Vagina (tissue), 2 donors: ENCODE data around the gene XKR7. TPM values are rescaled to one million over a fixed set of nuclear protein-coding genes. Genes with fewer than 3 reads are reported as not detected.

Source experiments
- DNase-seq, 2 donors: peaks; one replicate each; pipeline ENCODE4 v3.0.0-alpha.2; 2017; ENCODE audit errors: extremely low spot score in 2 of 2
- H3K27ac ChIP-seq: fragments of 200-600 bp; sonication (generic); one replicate; pipeline ENCODE4 v1.5.1; 2019
- H3K27me3 ChIP-seq: fragments of 200-600 bp; sonication (generic); one replicate; pipeline ENCODE4 v1.5.1; 2019
- H3K36me3 ChIP-seq, 2 donors: fragments of 200-600 bp; sonication (generic); one replicate each; pipeline ENCODE4 v1.5.1; 2017 to 2019
- H3K4me1 ChIP-seq: fragments of 200-600 bp; sonication (generic); one replicate; pipeline ENCODE4 v1.5.1; 2019
- H3K4me3 ChIP-seq, 2 donors: fragments of 200-600 bp; sonication (generic); 1 replicate in 1 of 2; 2 replicates in 1 of 2; pipeline ENCODE4 v1.5.1; 2016 to 2019
- H3K9me3 ChIP-seq: fragments of 200-600 bp; sonication (generic); one replicate; pipeline ENCODE4 v1.5.1; 2019
- CTCF ChIP-seq, 3 experiments: fragments of 450-650 bp in 2 of 3; fragments of 200-600 bp in 1 of 3; sonication (generic) in 1 of 3; IDR thresholded peaks; one replicate each; pipeline ENCODE4 v1.5.1; 2017 to 2019; ENCODE audit warnings: antibody characterized with exemption in 3 of 3, mild to moderate bottlenecking in 2 of 3, moderate library complexity in 2 of 3
- POLR2A ChIP-seq, 2 donors: fragments of 450-650 bp; IDR thresholded peaks; one replicate each; pipeline ENCODE4 v1.6.1; 2017; ENCODE audit warnings: antibody characterized with exemption in 2 of 2, mild to moderate bottlenecking in 2 of 2, moderate library complexity in 2 of 2
- POLR2AphosphoS5 ChIP-seq, 2 donors: sonication (generic); formaldehyde crosslinking; IDR thresholded peaks; one replicate each; pipeline ENCODE4 v1.9.0; 2017; ENCODE audit warnings: antibody characterized with exemption in 2 of 2, mild to moderate bottlenecking in 2 of 2, low read depth in 1 of 2; ENCODE audit not compliant: insufficient read depth in 1 of 2
- intact Hi-C: fragments of 100-400 bp; cut with DNase I; formaldehyde crosslinking; loops from one replicate; pipeline ENCODE4 v1.15.1; 2023
- total RNA-seq: library from RNA; depleted of rRNA; stranded (reverse); fragments of >200 nt; gene quantifications from one replicate; pipeline ENCODE4 v1.2.3, GENCODE V29; 2016

Gene XKR7
- total RNA-seq, 1 donor from 2014 or later, result not detected

GRCh38 chr20:32034581-32035425 lies 66.9 kb downstream of the XKR7 start:
- H3K4me1 ChIP-seq, result peaks cover 7% of the 10 kb centered on the region
- H3K36me3 ChIP-seq, result no peaks in the 10 kb centered on the region
- peaks cover 4% of the 10 kb centered on the region for H3K27me3 ChIP-seq
- no peaks in the 10 kb centered on the region for H3K9me3 ChIP-seq
- intact Hi-C loops, result loop anchor here (10.0 kb wide), 2 partner anchors 180 to 210 kb away; no protein-coding TSS in a partner anchor
- TF ChIP-seq CTCF (IDR thresholded peaks at IDR 0.05), result no peak
- TF ChIP-seq POLR2AphosphoS5 (IDR thresholded peaks at IDR 0.05; ENCODE audit: insufficient read depth in 1 of 2, low read depth in 1 of 2), result no peak
- no peak for TF ChIP-seq POLR2A (IDR thresholded peaks at IDR 0.05)
- H3K27ac ChIP-seq, result no peak overlapping the region
- no peak for DNase-seq
- H3K4me3 ChIP-seq, result no peak overlapping the region

DNA sequence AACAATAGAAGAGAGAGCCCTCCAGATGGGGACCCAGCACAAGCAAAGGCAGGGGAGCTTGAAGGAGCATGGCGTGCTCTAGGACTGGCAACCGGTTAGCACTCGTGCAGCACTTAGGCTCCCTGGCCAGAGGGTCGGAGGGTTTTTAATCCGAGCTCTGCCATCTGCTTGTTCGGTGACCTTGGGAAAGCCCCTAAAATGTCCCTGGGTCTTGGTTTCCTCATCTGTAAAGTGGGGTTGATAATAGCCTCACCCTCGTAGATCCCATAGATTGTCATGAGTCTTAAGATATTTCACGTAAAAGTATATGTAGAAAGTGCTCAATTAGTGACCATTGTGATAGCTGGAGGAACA lies 67.5 kb downstream of the XKR7 start:
- no peak overlapping the region for H3K27ac ChIP-seq
- no peak overlapping the region for H3K4me3 ChIP-seq
- H3K9me3 ChIP-seq, result no peaks in the 10 kb centered on the region
- peaks cover 7% of the 10 kb centered on the region for H3K4me1 ChIP-seq
- peaks cover 4% of the 10 kb centered on the region for H3K27me3 ChIP-seq
- DNase-seq, result no peak
- TF ChIP-seq POLR2AphosphoS5 (IDR thresholded peaks at IDR 0.05; ENCODE audit: insufficient read depth in 1 of 2, low read depth in 1 of 2), result no peak
- no peak for TF ChIP-seq CTCF (IDR thresholded peaks at IDR 0.05)
- TF ChIP-seq POLR2A (IDR thresholded peaks at IDR 0.05), result no peak
- intact Hi-C loops, result loop anchor here (10.0 kb wide), 2 partner anchors 181 to 211 kb away; no protein-coding TSS in a partner anchor
- no peaks in the 10 kb centered on the region for H3K36me3 ChIP-seq

DNA sequence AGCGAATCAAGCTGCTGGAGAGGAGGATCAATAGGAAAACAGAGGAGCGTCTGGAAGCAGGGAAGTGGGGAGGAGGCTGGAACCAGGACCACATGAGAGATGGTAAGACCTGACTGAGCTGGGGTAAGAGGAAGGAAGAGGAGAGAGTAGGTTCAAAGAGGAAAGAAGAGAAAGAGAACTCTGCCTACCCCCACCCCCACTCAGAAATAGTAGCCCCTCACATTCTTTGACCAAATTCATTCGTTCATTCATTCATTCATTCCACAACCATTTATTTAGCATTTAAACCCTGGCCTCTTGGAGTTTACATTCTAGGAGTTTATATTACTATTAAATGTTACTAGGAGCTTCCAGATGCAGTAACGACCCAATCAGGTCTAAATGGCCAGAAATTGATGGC lies 68.3 kb downstream of the XKR7 start:
- H3K36me3 ChIP-seq, result no peaks in the 10 kb centered on the region
- intact Hi-C loops, result loop anchor here (10.0 kb wide), 2 partner anchors 181 to 211 kb away; no protein-coding TSS in a partner anchor
- peaks cover under 1% of the 10 kb centered on the region for H3K27me3 ChIP-seq
- no peak overlapping the region for H3K4me3 ChIP-seq
- H3K9me3 ChIP-seq, result no peaks in the 10 kb centered on the region
- peaks cover 2% of the 10 kb centered on the region for H3K4me1 ChIP-seq
- no peak overlapping the region for H3K27ac ChIP-seq
- no peak for DNase-seq
- no peak for TF ChIP-seq CTCF (IDR thresholded peaks at IDR 0.05)
- no peak for TF ChIP-seq POLR2AphosphoS5 (IDR thresholded peaks at IDR 0.05; ENCODE audit: insufficient read depth in 1 of 2, low read depth in 1 of 2)
- TF ChIP-seq POLR2A (IDR thresholded peaks at IDR 0.05), result no peak

DNA sequence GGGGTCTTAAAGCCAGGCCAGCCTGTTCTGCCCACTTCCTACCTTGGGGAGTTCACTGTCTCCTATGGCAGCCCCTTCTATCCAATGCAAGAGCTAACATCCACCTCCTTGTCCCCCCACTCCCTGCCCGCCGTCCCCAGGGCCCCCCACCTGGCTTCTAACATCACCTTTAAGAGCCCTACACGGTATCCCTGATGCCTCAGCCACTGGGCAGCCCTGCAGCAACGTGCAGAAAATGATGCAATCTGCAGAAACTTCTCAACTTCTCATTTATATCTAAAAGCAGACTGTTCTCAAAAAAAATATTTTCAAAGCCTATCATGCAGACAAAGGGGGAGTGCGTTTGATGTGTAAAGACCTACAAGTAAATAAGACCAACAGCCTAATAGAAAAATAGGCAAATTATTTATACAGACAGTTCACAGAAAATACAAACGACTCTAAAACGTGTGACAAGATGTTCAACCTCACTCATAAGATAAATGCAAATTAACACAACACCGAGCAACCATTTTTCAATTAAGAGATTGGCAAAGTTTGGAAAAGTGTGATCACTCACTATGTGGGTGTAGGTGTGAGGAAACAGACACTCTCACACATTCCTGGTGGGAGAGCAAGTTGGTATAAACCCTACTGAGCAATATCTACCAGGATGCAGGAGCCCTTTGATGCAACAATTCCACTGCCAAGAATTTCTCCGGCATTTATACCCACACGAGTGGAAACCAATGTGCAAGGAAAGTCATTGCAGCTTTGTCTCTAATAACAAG lies 69.0 kb downstream of the XKR7 start:
- intact Hi-C loops, result loop anchor here (10.0 kb wide), 2 partner anchors 182 to 212 kb away; no protein-coding TSS in a partner anchor
- Histone ChIP-seq H3K36me3 (no peaks in the 10 kb centered on the region), H3K4me1 (no peaks in the 10 kb centered on the region), H3K9me3 (no peaks in the 10 kb centered on the region), H3K4me3 (no peak overlapping the region), H3K27ac (no peak overlapping the region), H3K27me3 (no peaks in the 10 kb centered on the region)
- no peak for DNase-seq
- TF ChIP-seq POLR2A (IDR thresholded peaks at IDR 0.05) (no peak), POLR2AphosphoS5 (IDR thresholded peaks at IDR 0.05; ENCODE audit: insufficient read depth in 1 of 2, low read depth in 1 of 2) (no peak), CTCF (IDR thresholded peaks at IDR 0.05) (no peak)
